Measurements from ENCODE around the gene ERAS. TPM values are rescaled to one million over a fixed set of nuclear protein-coding genes. Genes with fewer than 3 reads are reported as not detected.

ERAS gene
- polyA plus RNA-seq: under 1 TPM in 2 of 4 donors, not detected in 2; 0.07 to 0.09 TPM
- long read RNA-seq, donor 1: 0 reads
- long read RNA-seq, donor 2: 0 reads
- long read RNA-seq, donor 3: 0 reads
- long read RNA-seq, donor 4: 0 reads
- long read RNA-seq, donor 5: 0 reads
- long read RNA-seq, donor 6: 0 reads
- long read RNA-seq, donor 7: 0 reads
- long read RNA-seq, donor 8: 0 reads
- long read RNA-seq, donor 9: 0 reads
- long read RNA-seq, donor 10: 0 reads

- peaks cover 0 to 38% (median 2%) of the 10 kb centered on the region in 3 donors for H3K36me3 ChIP-seq (ENCODE audit: control insufficient read depth in 3 of 3, insufficient read depth in 2 of 3, low read depth in 1 of 3, low read length in 3 of 3)
- H3K27me3 ChIP-seq (ENCODE audit: control insufficient read depth in 3 of 3, insufficient read depth in 3 of 3, low read length in 3 of 3): peaks cover 0 to 22% (median 2%) of the 10 kb centered on the region in 3 donors
- H3K4me1 ChIP-seq (ENCODE audit: control insufficient read depth in 3 of 3, insufficient read depth in 2 of 3, low read depth in 1 of 3, low read length in 2 of 3): no peaks in the 10 kb centered on the region
- WGBS, 3 donors: 42 to 83% (median 73%) methylated on average over 12 to 67 of the region's 67 CpGs
- no peak within 1 kb of the TSS for H3K27ac ChIP-seq (ENCODE audit: low read depth in 1 of 3, low read length in 2 of 3)
- H3K9me3 ChIP-seq (ENCODE audit: control insufficient read depth in 2 of 2, insufficient read depth in 1 of 2, low read depth in 1 of 2, low read length in 1 of 2): peaks cover 0 to 5% of the 10 kb centered on the region in 2 donors
- FAIRE-seq: no peak
- DNase-seq: no peak
- H3K4me3 ChIP-seq (ENCODE audit: low read depth in 1 of 3, low read length in 3 of 3): no peak within 1 kb of the TSS
These were observed at the start of gene ERAS for GRCh38 chrX:48826135-48826875. Gene ERAS (plus strand): TSS chrX:48826513. CDS start chrX:48829124, 2,611 bp downstream.

GRCh38 chrX:48776818-48777439 lies 49.4 kb upstream of the ERAS start:
- no peaks in the 10 kb centered on the region for H3K27me3 ChIP-seq (ENCODE audit: control insufficient read depth in 3 of 3, insufficient read depth in 3 of 3, low read length in 3 of 3)
- DNase-seq (no peak), FAIRE-seq (no peak)
- no peaks in the 10 kb centered on the region for H3K4me1 ChIP-seq (ENCODE audit: control insufficient read depth in 3 of 3, insufficient read depth in 2 of 3, low read depth in 1 of 3, low read length in 2 of 3)
- 77 to 91% (median 84%) methylated on average over 13 of the region's 13 CpGs for WGBS, 3 donors
- no peak overlapping the region for H3K4me3 ChIP-seq (ENCODE audit: low read depth in 1 of 3, low read length in 3 of 3)
- H3K27ac ChIP-seq (ENCODE audit: low read depth in 1 of 3, low read length in 2 of 3): no peak overlapping the region
- H3K9me3 ChIP-seq (ENCODE audit: control insufficient read depth in 2 of 2, insufficient read depth in 1 of 2, low read depth in 1 of 2, low read length in 1 of 2): no peaks in the 10 kb centered on the region
- no peaks in the 10 kb centered on the region for H3K36me3 ChIP-seq (ENCODE audit: control insufficient read depth in 3 of 3, insufficient read depth in 2 of 3, low read depth in 1 of 3, low read length in 3 of 3)

DNA sequence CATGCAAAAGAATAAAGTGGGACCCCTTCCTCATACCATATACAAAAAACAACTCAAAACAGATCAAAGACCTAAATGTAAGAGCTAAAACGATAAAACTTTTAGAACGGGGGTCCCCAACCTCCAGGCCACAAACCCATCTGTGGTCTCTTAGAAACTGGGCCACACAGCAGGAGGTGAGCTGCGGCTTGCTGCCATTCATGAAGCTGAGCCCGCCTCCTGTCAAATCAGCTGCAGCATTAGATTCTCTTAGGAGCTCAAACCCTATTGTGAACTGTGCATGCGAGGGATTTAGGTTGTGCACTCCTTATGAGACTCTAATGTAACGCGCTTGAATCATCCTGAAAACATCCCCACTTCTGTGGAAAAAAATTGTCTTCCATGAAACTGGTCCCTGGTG lies 46.9 kb upstream of the ERAS start:
- 84 to 91% (median 85%) methylated on average over 5 to 7 of the region's 7 CpGs for WGBS, 3 donors
- no peaks in the 10 kb centered on the region for H3K9me3 ChIP-seq (ENCODE audit: control insufficient read depth in 2 of 2, insufficient read depth in 1 of 2, low read depth in 1 of 2, low read length in 1 of 2)
- no peaks in the 10 kb centered on the region for H3K27me3 ChIP-seq (ENCODE audit: control insufficient read depth in 3 of 3, insufficient read depth in 3 of 3, low read length in 3 of 3)
- FAIRE-seq (no peak), DNase-seq (no peak)
- H3K36me3 ChIP-seq (ENCODE audit: control insufficient read depth in 3 of 3, insufficient read depth in 2 of 3, low read depth in 1 of 3, low read length in 3 of 3): no peaks in the 10 kb centered on the region
- no peak overlapping the region for H3K27ac ChIP-seq (ENCODE audit: low read depth in 1 of 3, low read length in 2 of 3)
- H3K4me3 ChIP-seq (ENCODE audit: low read depth in 1 of 3, low read length in 3 of 3): no peak overlapping the region
- no peaks in the 10 kb centered on the region for H3K4me1 ChIP-seq (ENCODE audit: control insufficient read depth in 3 of 3, insufficient read depth in 2 of 3, low read depth in 1 of 3, low read length in 2 of 3)

DNA sequence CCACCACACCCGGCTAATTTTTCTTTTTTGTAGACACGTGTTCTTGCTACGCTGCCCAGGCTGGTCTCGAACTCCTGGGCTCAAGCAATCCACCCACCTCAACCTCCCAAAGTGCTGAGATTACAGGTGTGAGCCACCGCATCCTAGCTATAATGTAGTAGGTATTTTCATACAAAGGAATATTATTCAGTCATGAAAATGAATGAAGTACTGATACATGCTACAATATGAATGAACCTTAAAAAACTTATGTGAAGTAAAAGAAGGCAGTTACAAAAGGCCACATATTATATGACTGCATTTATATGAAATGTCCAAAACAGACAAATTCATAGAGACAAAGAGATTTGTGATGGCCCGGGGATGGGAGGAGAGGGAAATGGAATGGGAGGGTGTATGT lies 44.6 kb upstream of the ERAS start:
- H3K9me3 ChIP-seq (ENCODE audit: control insufficient read depth in 2 of 2, insufficient read depth in 1 of 2, low read depth in 1 of 2, low read length in 1 of 2): no peaks in the 10 kb centered on the region
- H3K27me3 ChIP-seq (ENCODE audit: control insufficient read depth in 3 of 3, insufficient read depth in 3 of 3, low read length in 3 of 3): no peaks in the 10 kb centered on the region
- DNase-seq (no peak), FAIRE-seq (no peak)
- WGBS, 3 donors: 87 to 95% (median 93%) methylated on average over 6 of the region's 6 CpGs
- no peaks in the 10 kb centered on the region for H3K4me1 ChIP-seq (ENCODE audit: control insufficient read depth in 3 of 3, insufficient read depth in 2 of 3, low read depth in 1 of 3, low read length in 2 of 3)
- H3K36me3 ChIP-seq (ENCODE audit: control insufficient read depth in 3 of 3, insufficient read depth in 2 of 3, low read depth in 1 of 3, low read length in 3 of 3): no peaks in the 10 kb centered on the region
- H3K4me3 ChIP-seq (ENCODE audit: low read depth in 1 of 3, low read length in 3 of 3): no peak overlapping the region
- H3K27ac ChIP-seq (ENCODE audit: low read depth in 1 of 3, low read length in 2 of 3): no peak overlapping the region

DNA sequence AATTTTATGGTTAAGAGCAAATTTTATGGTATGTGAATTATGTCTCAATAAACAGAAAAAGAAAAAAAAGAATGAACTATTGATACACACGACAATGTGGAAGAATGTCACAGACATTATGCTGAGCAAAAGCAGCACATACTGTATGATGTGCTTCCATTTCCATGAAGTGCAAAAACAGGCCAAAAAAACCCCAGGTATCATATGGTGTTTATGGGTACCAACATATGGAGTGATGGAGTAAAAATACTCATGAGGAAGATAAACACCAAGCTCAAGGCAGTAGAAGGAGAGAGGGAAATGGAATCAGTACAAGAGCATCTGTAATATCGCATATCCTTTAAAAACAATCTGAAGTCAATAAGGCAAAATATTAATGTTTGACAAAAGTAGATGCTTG lies 44.1 kb upstream of the ERAS start:
- Histone ChIP-seq H3K4me1 (ENCODE audit: control insufficient read depth in 3 of 3, insufficient read depth in 2 of 3, low read depth in 1 of 3, low read length in 2 of 3) (no peaks in the 10 kb centered on the region), H3K4me3 (ENCODE audit: low read depth in 1 of 3, low read length in 3 of 3) (no peak overlapping the region), H3K36me3 (ENCODE audit: control insufficient read depth in 3 of 3, insufficient read depth in 2 of 3, low read depth in 1 of 3, low read length in 3 of 3) (no peaks in the 10 kb centered on the region), H3K9me3 (ENCODE audit: control insufficient read depth in 2 of 2, insufficient read depth in 1 of 2, low read depth in 1 of 2, low read length in 1 of 2) (no peaks in the 10 kb centered on the region), H3K27me3 (ENCODE audit: control insufficient read depth in 3 of 3, insufficient read depth in 3 of 3, low read length in 3 of 3) (no peaks in the 10 kb centered on the region), H3K27ac (ENCODE audit: low read depth in 1 of 3, low read length in 2 of 3) (no peak overlapping the region)
- DNase-seq (no peak), FAIRE-seq (no peak)
- WGBS, 3 donors: 60 to 84% (median 74%) methylated on average over 2 of the region's 2 CpGs

- whole genome bisulfite sequencing, 3 donors: 68 to 80% (median 71%) methylated on average over 9 to 13 of the region's 13 CpGs
- H3K4me3 ChIP-seq (ENCODE audit: low read depth in 1 of 3, low read length in 3 of 3): no peak overlapping the region
These were observed 43.5 kb upstream of the ERAS start for GRCh38 chrX:48782795-48783194.

DNA sequence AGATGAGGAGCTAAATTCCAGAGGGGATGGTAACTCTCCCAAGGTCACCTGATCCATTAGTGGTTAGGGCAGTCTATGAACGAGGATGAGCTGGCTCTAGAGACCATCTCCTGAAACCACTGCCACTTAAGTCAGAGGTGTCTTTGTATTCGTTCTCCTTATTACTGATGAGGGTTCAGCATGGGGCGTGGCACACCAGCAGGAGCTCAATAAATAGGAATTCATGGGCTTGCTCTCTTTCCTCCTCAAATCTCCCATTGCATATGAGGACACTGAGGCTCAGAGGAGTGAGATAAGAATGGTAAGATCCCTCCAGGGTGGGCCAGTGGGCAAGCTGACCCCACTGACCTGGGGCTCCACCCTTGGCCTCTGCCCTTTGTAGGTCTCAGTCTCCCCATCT lies 41.6 kb upstream of the ERAS start:
- Histone ChIP-seq H3K9me3 (ENCODE audit: control insufficient read depth in 2 of 2, insufficient read depth in 1 of 2, low read depth in 1 of 2, low read length in 1 of 2) (no peaks in the 10 kb centered on the region), H3K4me3 (ENCODE audit: low read depth in 1 of 3, low read length in 3 of 3) (no peak overlapping the region), H3K27me3 (ENCODE audit: control insufficient read depth in 3 of 3, insufficient read depth in 3 of 3, low read length in 3 of 3) (no peaks in the 10 kb centered on the region), H3K27ac (ENCODE audit: low read depth in 1 of 3, low read length in 2 of 3) (no peak overlapping the region), H3K4me1 (ENCODE audit: control insufficient read depth in 3 of 3, insufficient read depth in 2 of 3, low read depth in 1 of 3, low read length in 2 of 3) (no peaks in the 10 kb centered on the region), H3K36me3 (ENCODE audit: control insufficient read depth in 3 of 3, insufficient read depth in 2 of 3, low read depth in 1 of 3, low read length in 3 of 3) (no peaks in the 10 kb centered on the region)
- DNase-seq (no peak), FAIRE-seq (no peak)
- 37 to 45% (median 39%) methylated on average over 3 of the region's 3 CpGs for WGBS, 3 donors

More at GRCh38 chrX:48782795-48783194, 43.5 kb upstream of the ERAS start:
- H3K27ac ChIP-seq (ENCODE audit: low read depth in 1 of 3, low read length in 2 of 3): no peak overlapping the region
- FAIRE-seq (no peak), DNase-seq (no peak)
- no peaks in the 10 kb centered on the region for H3K27me3 ChIP-seq (ENCODE audit: control insufficient read depth in 3 of 3, insufficient read depth in 3 of 3, low read length in 3 of 3)
- no peaks in the 10 kb centered on the region for H3K36me3 ChIP-seq (ENCODE audit: control insufficient read depth in 3 of 3, insufficient read depth in 2 of 3, low read depth in 1 of 3, low read length in 3 of 3)
- H3K4me1 ChIP-seq (ENCODE audit: control insufficient read depth in 3 of 3, insufficient read depth in 2 of 3, low read depth in 1 of 3, low read length in 2 of 3): no peaks in the 10 kb centered on the region
- no peaks in the 10 kb centered on the region for H3K9me3 ChIP-seq (ENCODE audit: control insufficient read depth in 2 of 2, insufficient read depth in 1 of 2, low read depth in 1 of 2, low read length in 1 of 2)

DNA sequence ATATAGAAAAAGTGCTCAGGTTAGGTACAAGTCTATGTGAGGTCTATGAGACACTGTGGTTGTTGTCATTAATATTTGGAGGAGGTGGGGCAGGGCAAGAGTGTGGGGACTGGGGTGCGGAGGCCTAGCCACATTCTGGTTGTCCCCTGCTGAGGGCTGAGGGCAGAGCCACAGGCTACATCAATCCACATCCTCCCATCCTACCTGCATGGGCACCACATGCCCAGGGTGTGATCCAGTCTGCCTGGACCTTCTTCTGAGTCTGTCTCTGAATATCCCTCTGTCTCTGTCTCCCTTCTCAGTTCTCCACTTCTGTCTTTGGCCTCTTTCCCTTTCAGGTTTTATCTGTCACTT lies 41.1 kb upstream of the ERAS start:
- no peak overlapping the region for H3K27ac ChIP-seq (ENCODE audit: low read depth in 1 of 3, low read length in 2 of 3)
- no peak for FAIRE-seq

More for the DNA sequence above, 41.1 kb upstream of the ERAS start:
- Histone ChIP-seq H3K4me1 (ENCODE audit: control insufficient read depth in 3 of 3, insufficient read depth in 2 of 3, low read depth in 1 of 3, low read length in 2 of 3) (no peaks in the 10 kb centered on the region), H3K36me3 (ENCODE audit: control insufficient read depth in 3 of 3, insufficient read depth in 2 of 3, low read depth in 1 of 3, low read length in 3 of 3) (no peaks in the 10 kb centered on the region), H3K4me3 (ENCODE audit: low read depth in 1 of 3, low read length in 3 of 3) (no peak overlapping the region), H3K9me3 (ENCODE audit: control insufficient read depth in 2 of 2, insufficient read depth in 1 of 2, low read depth in 1 of 2, low read length in 1 of 2) (no peaks in the 10 kb centered on the region), H3K27me3 (ENCODE audit: control insufficient read depth in 3 of 3, insufficient read depth in 3 of 3, low read length in 3 of 3) (no peaks in the 10 kb centered on the region)
- DNase-seq: no peak
- WGBS, 3 donors: 75 to 95% methylated on average over 1 of the region's 1 CpG; no CpG with 5 or more reads in 1 of the 3 donors
